Small intestine (tissue), 7 donors: ENCODE measurements around the gene MAMDC2. TPM values are rescaled to one million over a fixed set of nuclear protein-coding genes. Genes with fewer than 3 reads are reported as not detected.

Experiments used
- DNase-seq, 2 donors: peaks; one replicate each; pipeline versions ENCODE4 v3.0.0 to v3.0.0-alpha.2; 2013
- FAIRE-seq: peaks from 2 replicates; lab custom pipeline; 2012; peaks lifted over from hg19 to GRCh38; lab: Jason Lieb, UNC
- H3K27ac ChIP-seq, 3 donors: one replicate each; pipeline ENCODE4 v1.5.1; 2013; ENCODE audit warnings: low read length in 2 of 3, mild to moderate bottlenecking in 2 of 3, control low read depth in 1 of 3, inconsistent platforms in 1 of 3, low read depth in 1 of 3, moderate library complexity in 1 of 3
- H3K27me3 ChIP-seq, 3 donors: one replicate each; pipeline ENCODE4 v1.6.1; 2013; ENCODE audit warnings: low read length in 3 of 3, inconsistent platforms in 1 of 3; ENCODE audit not compliant: control insufficient read depth in 3 of 3, insufficient read depth in 3 of 3
- H3K36me3 ChIP-seq, 3 donors: one replicate each; pipeline ENCODE4 v1.6.1; 2013; ENCODE audit warnings: low read length in 3 of 3, inconsistent platforms in 1 of 3, low read depth in 1 of 3, mild to moderate bottlenecking in 1 of 3, moderate library complexity in 1 of 3; ENCODE audit not compliant: control insufficient read depth in 3 of 3, insufficient read depth in 2 of 3
- H3K4me1 ChIP-seq, 3 donors: one replicate each; pipeline ENCODE4 v1.6.1; 2013; ENCODE audit warnings: low read length in 2 of 3, inconsistent platforms in 1 of 3, low read depth in 1 of 3, mild to moderate bottlenecking in 1 of 3, moderate library complexity in 1 of 3; ENCODE audit not compliant: control insufficient read depth in 3 of 3, insufficient read depth in 2 of 3
- H3K4me3 ChIP-seq, 3 donors: one replicate each; pipeline ENCODE4 v1.5.1; 2013; ENCODE audit warnings: low read length in 3 of 3, control low read depth in 1 of 3, inconsistent platforms in 1 of 3, low read depth in 1 of 3, mild to moderate bottlenecking in 1 of 3, moderate library complexity in 1 of 3
- H3K9me3 ChIP-seq, 2 donors: one replicate each; pipeline ENCODE4 v1.6.1; 2013; ENCODE audit warnings: low read depth in 1 of 2, low read length in 1 of 2; ENCODE audit not compliant: control insufficient read depth in 2 of 2, insufficient read depth in 1 of 2
- WGBS, 3 donors: extraction: QIAGEN DNeasy Blood & Tissue Kit; methylation state at CpG; one replicate each; pipeline ENCODE4 v1.1.7; 2013; 5-methylcytosine and 5-hydroxymethylcytosine counted together
- polyA plus RNA-seq, 4 donors: library from polyadenylated mRNA; stranded (reverse) in 3 of 4; unstranded in 1 of 4; fragments of 200-250 nt in 3 of 4; fragments of 120-200 nt in 1 of 4; gene quantifications; one replicate each; pipeline versions ENCODE4 v1.2.1 to v1.2.3, GENCODE V29; 2013
- donor health status: healthy with polysubstance abuse.
- donor health status: control.
- donor health status: control.
- donor health status: Bipolar disorder and iron deficiency.
- donor health status: healthy.

MAMDC2 gene
- polyA plus RNA-seq, 4 donors: 1.1 to 13.0 (median 1.6) TPM; not detected in 1

DNA sequence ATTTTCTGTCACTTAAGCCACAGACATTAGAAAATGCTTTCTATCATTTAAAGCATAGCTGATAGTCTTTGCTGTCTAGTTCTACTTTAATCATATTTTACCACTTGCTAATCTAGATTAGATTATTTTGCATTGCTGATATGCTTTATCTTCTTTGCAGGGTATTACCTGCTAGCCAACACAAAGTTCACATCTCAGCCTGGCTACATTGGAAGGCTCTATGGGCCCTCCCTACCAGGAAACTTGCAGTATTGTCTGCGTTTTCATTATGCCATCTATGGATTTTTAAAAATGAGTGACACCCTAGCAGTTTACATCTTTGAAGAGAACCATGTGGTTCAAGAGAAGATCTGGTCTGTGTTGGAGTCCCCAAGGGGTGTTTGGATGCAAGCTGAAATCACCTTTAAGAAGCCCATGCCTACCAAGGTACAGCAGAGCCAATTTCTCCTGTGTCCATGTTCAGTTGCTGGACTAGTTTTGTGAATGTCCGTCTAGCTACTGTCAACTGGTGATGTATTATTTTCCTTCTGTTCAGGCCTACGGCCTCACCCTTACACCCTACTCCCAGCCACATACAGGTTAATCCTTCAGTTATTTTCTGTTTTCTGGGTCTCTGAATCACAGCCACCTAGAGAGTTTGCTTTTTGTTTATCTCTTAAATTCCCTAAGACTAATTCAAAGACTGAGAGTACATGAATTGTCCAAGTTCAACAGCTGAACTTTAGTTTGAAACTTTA is 99.9 kb downstream of the MAMDC2 start:
- H3K27ac ChIP-seq: no peak overlapping the region
- DNase-seq (no peak), FAIRE-seq (no peak)
- H3K27me3 ChIP-seq: no peaks in the 10 kb centered on the region
- no peaks in the 10 kb centered on the region for H3K36me3 ChIP-seq
- H3K4me1 ChIP-seq: no peaks in the 10 kb centered on the region
- 44 to 67% (median 66%) methylated on average over 3 of the region's 3 CpGs for WGBS, 3 donors
- no peaks in the 10 kb centered on the region for H3K9me3 ChIP-seq
- H3K4me3 ChIP-seq: no peak overlapping the region

DNA sequence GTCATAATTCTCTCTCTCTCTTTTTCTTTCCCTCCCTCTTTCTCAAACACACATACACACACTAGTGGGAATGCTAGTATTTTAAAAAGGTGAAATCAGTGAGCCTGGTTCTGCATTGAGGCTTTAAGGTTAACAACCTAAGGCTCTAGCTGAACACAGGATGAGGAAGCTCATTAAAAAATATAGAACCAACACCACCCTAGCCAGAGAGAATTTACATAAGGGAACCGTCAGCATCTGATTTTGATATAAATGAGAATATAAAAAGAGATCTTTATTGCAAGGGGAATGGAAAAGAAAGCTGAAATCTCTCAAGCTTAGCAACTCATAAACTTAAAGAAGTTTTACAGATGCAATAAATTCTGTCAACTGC is 100.5 kb downstream of the MAMDC2 start:
- Histone ChIP-seq H3K9me3 (no peaks in the 10 kb centered on the region), H3K27ac (no peak overlapping the region), H3K4me3 (no peak overlapping the region), H3K36me3 (no peaks in the 10 kb centered on the region), H3K4me1 (no peaks in the 10 kb centered on the region), H3K27me3 (no peaks in the 10 kb centered on the region)
- DNase-seq (no peak), FAIRE-seq (no peak)
- WGBS, 3 donors: 64 to 82% (median 71%) methylated on average over 1 of the region's 1 CpG

DNA sequence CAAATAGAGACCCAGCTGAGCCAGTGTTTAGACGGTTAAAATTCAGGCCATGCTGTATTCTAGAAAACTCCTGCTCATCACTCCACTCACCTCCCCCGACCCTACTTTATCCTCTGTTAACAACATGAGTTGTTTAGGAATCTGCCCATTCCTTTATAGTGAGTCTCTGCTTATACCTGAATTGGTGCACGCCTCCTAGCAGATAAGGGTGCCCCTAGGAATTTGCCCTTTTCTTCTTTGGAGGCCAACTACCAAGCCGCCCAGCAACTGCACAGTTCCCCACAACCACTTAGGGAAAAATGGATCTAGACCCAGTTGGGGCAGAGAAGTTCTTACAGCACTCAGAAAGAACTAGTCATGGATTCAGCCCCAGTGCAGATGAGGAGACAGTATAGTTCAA is 102.3 kb downstream of the MAMDC2 start:
- Histone ChIP-seq H3K9me3 (no peaks in the 10 kb centered on the region), H3K36me3 (no peaks in the 10 kb centered on the region), H3K27ac (no peak overlapping the region), H3K4me3 (no peak overlapping the region), H3K27me3 (no peaks in the 10 kb centered on the region), H3K4me1 (no peaks in the 10 kb centered on the region)
- DNase-seq (no peak), FAIRE-seq (no peak)
- 77 to 87% (median 81%) methylated on average over 4 of the region's 4 CpGs for WGBS, 3 donors

DNA sequence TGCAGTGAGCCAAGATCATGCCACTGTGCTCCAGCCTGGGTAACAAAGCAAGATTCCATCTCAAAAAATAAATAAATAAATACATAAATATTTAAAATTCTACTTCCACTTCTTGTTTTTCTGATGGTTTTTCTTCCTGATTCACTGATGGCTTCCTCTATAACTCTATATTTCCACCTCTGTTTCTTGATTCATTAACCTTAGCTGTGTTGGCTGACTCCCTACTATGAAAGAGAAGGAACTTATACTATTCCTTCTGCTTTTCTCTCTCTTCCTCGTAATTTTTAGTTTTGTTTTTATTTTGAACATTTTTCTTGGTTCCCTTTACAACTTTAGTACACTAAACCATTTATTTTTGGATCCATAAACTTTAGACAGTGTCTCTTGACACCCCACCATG is 103.5 kb downstream of the MAMDC2 start:
- no peaks in the 10 kb centered on the region for H3K36me3 ChIP-seq
- H3K27me3 ChIP-seq: no peaks in the 10 kb centered on the region
- H3K27ac ChIP-seq: no peak overlapping the region
- no peaks in the 10 kb centered on the region for H3K9me3 ChIP-seq
- H3K4me1 ChIP-seq: no peaks in the 10 kb centered on the region
- H3K4me3 ChIP-seq: no peak overlapping the region
- DNase-seq: no peak
- 64 to 74% (median 68%) methylated on average over 1 of the region's 1 CpG for WGBS, 3 donors
- no peak for FAIRE-seq

DNA sequence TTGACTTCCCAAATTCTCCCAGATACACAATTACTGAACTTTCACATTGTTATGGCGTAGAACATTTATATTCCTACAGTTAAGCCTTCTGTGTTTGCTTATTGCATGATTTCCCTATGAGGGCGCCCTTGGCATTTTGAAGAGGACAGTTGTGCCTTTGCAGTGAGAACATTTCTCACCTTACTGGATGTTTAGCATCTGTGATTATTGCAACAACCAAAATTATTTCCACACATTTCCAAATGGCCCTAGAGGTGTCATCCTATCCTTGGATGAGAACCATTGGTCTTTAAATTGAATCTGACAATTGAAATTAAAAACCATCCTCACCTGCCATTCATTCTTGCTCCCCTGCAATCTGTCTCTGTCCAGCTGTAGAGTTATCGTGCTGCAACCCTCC is 104.0 kb downstream of the MAMDC2 start:
- Histone ChIP-seq H3K9me3 (no peaks in the 10 kb centered on the region), H3K27me3 (no peaks in the 10 kb centered on the region), H3K36me3 (no peaks in the 10 kb centered on the region), H3K4me3 (no peak overlapping the region), H3K27ac (no peak overlapping the region), H3K4me1 (no peaks in the 10 kb centered on the region)
- DNase-seq (no peak), FAIRE-seq (no peak)
- 78 to 86% (median 82%) methylated on average over 3 of the region's 3 CpGs for WGBS, 3 donors

DNA sequence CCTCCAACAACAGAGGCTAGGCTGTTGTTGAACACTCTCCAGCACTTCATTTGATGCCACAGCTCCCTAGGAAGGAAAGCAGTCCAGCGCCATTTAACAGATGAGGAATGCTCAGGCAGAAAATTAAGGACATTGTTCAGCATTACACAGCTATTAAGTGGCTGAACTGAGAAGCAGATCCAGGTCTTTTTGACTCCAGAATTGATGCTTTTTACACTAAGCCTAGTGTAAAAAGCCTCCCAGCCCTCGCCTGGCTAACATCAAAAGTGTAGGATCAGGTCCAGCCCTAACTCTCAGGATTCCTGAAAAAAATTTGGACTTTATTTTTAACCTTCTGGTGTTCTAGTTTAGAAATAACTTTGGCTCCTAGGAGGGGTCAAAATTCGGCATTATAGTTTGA is 108.7 kb downstream of the MAMDC2 start:
- H3K36me3 ChIP-seq: no peaks in the 10 kb centered on the region
- no peaks in the 10 kb centered on the region for H3K4me1 ChIP-seq
- H3K4me3 ChIP-seq: no peak overlapping the region
- no peaks in the 10 kb centered on the region for H3K9me3 ChIP-seq
- DNase-seq (no peak), FAIRE-seq (no peak)
- H3K27me3 ChIP-seq: no peaks in the 10 kb centered on the region
- WGBS, 3 donors: 69 to 80% (median 78%) methylated on average over 3 of the region's 3 CpGs
- no peak overlapping the region for H3K27ac ChIP-seq

DNA sequence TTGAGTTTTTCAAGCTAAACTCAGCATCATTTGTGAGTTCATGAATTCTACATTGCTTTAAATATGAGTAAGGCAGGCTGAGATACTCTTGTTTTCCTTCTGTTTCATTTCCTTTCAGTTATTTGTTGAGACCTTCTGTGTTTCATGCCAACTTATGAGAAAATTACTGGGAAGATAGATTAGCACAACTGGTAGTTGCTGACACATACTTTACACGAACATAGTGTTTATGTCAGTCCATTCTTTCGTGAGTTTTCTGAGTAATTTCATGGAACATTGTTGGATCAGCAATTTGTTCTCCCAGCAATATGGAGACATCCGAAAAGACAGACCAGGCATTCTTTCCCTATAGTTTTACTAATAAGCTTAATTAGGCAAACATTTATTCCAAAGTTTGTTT is 113.1 kb downstream of the MAMDC2 start:
- H3K9me3 ChIP-seq: no peaks in the 10 kb centered on the region
- DNase-seq: no peak
- no peaks in the 10 kb centered on the region for H3K27me3 ChIP-seq
- no peak overlapping the region for H3K4me3 ChIP-seq
- FAIRE-seq: no peak
- H3K4me1 ChIP-seq: no peaks in the 10 kb centered on the region
- WGBS, 3 donors: 72 to 89% (median 84%) methylated on average over 3 of the region's 3 CpGs
- H3K36me3 ChIP-seq: no peaks in the 10 kb centered on the region
- H3K27ac ChIP-seq: no peak overlapping the region

DNA sequence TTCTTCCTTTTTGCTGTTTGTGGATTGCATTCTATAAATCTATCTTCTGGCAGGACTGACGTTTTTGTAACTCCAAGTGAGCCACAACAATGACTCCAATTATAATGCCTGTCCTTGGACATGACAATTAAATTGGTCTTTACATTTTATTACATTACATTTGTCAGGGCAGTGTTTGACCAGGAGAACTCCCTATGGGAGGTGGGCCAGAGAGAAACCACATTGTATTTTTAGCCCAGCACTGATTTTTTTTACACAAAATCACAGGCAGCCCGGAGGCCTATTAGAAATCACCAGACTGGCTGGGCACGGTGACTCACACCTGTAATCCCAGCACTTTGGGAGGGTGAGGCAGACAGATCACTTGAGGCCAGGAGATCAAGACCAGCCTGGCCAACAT is 116.0 kb downstream of the MAMDC2 start:
- H3K27ac ChIP-seq: no peak overlapping the region
- no peaks in the 10 kb centered on the region for H3K27me3 ChIP-seq
- H3K9me3 ChIP-seq: peaks cover 0 to 3% of the 10 kb centered on the region in 2 donors
- H3K4me1 ChIP-seq: no peaks in the 10 kb centered on the region
- FAIRE-seq: no peak
- H3K4me3 ChIP-seq: no peak overlapping the region
- H3K36me3 ChIP-seq: no peaks in the 10 kb centered on the region
- no peak for DNase-seq
- 66 to 79% (median 68%) methylated on average over 3 of the region's 3 CpGs for WGBS, 3 donors
